Measurements from ENCODE around the gene NOL4L. TPM values are rescaled to one million over a fixed set of nuclear protein-coding genes. Genes with fewer than 3 reads are reported as not detected.

Gene NOL4L
- polyA plus RNA-seq, 3 donors = 54.3 to 63.2 (median 61.8) TPM

DNA sequence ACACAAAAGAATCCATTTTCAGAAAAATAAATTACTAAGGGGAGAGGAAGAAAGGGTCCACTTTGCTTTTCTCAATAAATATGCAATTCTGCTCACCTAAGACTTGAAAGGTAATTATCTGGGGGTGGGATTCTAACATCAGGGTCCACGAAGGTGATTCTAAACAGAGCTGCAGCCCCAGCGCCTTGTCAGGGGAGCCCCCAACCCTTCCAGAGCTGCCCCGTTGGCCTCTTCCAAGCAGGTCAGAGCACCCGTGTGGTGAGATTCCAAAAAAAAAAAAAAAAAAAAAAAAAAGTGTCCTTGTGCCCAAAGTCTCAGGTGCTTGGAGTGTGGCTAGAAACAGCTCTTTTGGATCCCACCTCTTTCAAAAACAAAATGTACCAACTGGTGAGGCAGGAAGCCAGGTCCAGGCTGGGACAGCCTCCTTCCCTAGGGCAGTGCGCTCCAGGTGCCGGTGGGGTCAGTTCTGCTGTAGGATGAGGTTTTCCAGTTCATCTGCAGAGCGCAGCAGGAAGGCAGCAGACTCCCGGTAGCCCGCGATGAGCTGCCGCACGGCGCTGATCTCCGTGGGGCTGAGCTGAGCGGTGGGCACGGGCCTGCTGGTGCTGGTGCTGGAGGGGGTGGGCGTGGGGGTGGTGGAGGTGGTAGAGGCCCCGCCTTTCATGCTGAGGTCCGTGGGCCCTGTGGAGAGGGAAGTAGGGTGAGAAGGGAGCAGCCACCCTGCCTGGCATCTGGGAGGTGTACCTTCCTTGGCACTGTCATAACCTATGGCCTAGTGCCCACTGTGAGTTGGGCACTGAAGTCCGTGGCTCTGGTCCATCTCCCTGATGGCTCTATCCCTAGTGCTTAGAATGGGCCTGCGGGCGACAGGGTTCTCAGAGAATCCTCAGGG, 137.8 kb downstream of the NOL4L start:
- no peak for DNase-seq

DNA sequence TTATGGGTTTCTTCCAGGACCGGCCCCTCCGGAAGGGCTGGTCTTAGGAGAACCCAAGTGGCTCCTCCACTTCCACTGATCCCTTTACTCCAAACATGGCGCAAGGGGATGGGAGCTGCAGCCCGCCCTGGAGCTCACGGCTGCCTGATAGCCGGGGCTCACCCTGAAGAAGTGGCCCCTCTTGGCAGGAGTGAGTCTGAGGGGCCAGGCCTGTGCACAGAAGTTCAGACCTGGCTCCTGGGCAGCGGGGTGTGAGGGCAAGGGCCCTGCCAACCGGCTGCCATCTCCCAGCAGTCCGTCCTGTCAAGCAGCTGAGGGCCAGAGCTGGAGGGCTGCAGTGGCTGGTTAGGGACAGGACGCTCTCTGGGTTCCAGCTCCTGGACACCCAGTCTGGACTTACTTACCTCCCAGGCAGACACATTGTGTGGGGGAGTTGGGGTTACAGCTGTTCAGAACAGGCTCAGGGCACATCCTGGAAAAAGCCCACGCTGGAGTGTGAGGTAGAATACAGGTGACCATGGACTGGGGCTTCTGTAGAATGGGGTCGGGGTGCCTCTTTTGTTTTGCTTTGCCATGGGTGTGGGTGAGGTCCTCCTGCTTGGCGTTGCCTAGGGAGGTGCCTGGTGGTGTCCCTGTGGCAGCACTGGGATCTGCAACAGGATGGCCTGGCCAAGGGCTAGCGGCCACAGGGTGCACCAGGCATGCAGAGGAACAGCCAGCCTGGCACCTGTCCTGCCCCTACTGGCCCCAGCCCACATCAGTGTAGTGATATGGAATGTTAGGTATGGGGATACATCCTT, 138.6 kb downstream of the NOL4L start:
- DNase-seq = no peak

DNA sequence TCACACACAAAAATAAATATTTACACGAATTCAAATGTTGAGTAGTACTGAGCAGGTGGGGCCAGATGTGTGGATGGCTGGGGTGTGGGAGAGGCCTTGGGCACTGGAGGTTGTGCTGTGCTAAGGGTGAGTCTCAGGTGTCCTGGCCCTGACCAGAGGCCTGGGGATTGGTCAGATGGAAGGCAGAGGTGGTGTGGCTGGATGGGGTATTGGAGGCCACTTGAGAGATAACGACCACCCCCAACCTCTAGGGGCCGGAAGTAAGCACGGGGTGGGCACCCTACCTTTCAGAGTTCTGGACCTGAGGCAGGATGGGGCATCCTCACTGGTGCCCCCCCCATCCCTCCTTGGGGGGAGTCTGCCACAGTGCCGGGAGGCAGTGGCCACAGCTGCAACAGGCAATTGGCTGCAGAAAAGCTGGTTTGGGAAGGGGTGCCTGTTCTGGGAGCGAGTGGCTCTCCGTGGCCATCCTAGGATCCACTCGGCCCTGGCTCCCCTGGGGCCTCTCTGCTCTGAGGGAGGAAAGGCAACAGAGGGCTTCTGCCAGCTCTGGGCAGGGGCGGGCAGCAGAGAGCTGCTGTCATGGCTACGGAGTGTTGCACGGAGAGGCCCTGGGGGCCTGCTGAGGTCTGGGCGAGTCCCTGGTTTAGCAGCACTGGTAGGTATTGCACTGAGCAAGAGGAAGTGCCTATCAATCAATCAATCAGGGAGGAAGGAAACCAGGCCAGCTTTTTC, 139.4 kb downstream of the NOL4L start:
- DNase-seq = no peak

DNA sequence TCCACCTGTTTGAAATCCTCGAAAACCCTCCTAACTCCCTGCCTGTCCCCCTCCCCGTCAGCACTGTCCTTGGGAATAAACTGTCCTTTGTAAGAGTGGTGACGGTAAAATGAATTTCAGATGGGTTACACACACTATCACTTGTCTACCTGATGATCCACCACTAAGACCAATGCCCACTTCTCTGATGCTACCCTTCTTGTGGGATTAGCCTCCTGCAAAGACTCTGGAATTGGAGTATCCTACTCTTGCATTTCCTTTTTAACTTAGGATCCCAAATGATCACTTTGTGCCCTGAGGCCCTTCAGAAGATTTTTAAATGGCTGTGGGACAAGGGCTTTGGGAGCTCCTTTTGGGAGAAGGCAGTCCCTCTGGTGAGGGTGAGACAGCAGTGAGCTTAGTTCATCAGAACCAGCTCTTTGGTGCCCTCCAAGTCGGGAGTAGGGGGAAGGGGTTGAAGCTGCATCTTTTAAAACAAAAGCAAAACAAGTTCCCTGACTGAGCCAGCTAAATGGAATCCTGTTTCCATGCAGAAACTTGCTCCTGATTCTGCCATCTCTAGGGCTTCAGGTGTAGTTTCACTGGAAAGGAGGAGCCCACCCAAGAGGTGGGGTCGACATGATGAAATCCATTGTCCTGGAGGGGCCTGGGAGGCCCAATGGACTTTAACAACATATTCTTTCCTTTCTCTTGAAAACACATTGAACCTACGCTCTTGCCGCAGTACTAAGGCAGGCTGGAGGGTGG, 140.5 kb downstream of the NOL4L start:
- DNase-seq = no peak

DNA sequence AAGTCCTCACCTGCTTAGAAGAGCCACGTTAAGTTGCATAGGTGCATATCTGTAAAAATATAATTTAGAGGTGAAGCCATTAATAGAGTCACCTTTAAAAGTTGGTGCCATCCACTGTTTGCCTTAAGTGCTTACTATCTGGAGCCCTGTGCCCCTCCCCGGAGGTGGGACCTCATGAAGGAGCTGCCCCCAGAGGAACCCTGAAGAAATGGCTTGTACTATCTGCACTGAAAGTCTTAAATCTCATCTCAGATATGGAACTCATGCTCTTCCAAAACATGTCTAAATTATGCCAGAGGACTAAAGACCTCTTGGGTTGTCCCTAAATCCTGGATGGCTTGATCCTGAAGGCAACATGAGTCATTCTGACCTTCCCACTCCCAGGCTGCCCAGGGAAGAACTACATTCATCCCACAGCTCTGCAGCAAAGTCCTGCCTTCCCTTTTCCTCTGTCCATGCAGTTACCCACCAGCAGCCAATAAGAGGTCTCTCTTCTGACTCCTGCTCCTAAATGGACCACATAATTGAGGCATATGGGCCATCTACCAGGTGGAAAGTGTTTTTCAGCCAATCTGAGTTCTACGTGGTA, 141.7 kb downstream of the NOL4L start:
- DNase-seq = no peak

DNA sequence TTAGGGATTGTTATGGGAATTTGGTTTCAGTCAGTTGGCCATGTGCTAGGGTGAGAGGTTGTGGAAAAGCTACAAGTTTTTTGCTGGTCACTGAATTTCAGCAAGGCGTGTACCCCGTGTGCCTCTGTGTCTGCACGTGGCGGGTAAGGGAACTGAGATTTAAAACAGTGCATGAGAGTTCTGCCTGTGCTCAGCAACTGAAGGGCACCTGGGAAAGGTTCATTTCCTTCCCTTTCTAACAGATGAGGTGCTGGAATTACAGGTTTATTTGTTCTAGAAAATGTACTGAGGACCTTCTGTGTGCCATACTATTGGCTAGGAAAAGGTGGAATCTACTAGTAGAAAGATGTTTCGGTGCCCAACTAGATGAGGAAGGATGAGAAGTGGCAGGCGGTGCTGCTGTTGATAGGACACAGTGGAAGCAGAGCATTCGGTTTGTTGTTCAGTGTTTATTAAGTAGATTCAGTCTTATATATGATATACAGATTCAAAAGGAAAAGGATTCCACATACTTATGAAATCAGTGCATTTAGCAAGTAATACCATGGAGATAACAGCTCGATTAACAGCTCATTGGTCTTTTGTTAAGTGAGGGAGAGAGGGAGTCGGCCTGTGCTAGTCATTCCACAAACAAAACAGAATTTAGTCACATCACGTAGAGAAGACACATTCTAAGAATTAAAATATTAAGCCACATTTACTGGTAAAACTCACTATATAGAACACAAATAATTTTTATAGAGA, 142.3 kb downstream of the NOL4L start:
- no peak for DNase-seq

DNA sequence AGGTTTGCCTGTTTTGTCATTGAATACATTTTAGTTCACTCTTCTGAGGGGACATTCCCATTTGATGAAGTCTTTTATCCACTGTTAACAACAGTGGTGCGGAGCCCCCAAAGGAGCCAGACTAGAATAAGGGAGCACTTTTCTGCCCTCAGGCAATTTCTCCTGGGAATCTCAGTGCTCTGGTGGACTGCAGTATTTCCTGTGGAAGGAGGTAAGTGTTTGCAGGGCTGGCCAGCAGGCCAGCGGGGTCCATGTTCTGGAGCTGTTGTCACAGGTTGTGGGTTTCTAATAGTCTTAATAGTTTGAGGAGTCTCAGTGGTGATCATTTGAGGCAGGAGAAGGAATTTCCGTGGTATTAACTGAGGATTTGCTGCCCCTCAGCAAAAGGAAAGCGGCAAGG, 143.5 kb downstream of the NOL4L start:
- no peak for DNase-seq

DNA sequence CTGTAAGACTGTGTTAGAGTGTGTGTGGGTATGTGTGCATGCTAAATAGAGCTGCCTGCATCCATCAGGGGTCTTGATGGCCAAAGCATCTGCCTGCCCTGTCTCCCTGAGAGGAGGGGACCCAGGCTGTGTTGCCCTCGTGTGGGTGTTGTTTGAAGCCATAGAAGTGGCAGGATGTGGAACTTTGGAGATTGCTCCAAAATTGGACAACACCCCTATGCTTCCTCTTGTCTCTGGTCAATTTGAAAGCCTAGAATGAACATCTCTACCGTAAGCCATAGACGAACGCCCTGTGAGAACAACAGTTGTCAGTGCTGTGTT, 144.4 kb downstream of the NOL4L start:
- no peak for DNase-seq

DNA sequence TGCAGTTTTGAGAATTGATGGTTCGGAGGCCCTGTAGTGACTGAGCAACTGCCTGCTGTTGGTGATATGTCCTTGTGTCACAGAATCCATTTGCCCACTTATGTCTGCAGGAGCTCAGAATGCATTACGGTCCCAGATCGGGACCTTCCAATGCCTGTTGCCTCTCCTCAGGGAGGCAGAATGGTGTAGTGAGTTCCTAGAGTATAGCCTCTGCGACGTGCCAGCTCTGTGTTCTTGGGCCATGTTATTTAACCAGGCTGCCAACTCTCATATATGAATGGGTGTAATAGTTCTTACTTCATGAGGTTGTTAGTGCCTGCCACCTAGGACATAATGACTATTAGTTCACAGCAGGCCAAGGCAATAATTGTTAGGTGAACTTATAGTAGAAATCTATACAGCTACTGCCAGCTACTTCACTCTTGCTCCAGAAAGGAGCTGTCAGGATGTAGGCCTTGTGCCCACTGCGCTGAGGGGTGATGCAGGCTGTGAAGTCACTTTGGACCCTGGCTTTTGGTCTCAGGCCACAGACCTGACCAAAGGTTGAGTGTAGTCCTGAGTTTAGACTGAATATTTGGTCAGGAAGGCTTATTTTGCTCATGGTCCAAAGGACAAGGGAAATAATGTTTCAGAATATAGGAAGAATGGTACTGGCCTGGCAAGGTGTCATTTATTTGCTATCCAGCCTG, 144.9 kb downstream of the NOL4L start:
- no peak for DNase-seq

DNA sequence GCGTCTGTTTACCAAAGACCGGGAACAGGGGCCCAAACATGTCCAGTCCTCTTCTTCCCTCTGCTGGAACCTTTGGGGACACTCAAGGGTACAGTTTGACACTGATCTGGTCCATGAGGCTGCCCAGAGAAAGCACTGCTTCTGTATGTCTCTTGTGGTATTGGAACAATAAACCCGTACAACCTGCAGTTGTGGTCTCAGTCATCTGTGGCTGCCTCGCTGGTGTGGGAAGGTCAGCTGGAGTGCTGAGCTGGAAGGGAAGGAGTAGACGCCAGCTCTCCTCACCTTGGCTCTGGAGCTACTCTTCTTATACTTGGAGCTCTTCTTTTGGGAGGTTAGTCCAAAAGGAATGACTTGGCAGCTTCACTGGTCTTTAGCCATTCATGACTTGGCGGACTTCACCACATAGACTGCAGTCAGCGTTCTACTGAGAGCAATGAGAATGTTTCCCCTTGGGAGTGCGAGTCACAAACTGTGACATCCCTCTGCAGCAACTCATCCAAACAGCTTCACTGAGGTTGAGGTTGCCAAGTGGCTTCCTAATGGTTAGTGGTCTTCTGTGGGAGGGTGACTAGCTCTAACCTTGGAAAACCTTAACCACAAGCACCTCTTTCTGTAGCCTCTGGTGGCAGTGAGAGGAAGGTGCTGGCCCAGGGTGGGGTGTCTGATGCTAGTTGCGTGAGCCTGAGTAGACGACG, 145.9 kb downstream of the NOL4L start:
- DNase-seq = no peak

DNA sequence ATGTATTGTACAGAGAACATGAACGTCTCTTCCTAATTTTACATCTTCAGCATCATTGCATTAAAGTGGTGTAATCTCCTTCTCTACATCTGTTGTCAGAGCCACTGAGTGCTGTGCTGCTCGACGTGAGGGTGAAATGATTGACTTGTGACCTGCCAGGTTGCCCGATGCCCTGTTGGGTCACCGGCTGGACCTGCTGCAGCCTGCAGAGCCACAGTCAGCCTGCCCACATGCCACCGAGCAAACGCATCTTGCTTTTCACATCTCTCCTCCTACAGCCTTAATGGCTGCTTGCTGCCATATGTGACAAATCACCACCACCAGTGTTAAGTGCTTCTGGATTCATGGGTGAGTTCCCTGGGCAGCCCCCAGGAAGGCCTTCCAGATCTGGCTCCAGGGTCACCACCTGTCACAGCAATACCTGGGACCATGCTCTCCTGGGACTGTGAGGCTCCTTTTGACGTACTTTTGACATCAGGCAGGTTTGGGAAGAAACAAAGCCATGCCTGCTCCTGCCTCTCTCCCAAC, 146.7 kb downstream of the NOL4L start:
- DNase-seq = no peak

DNA sequence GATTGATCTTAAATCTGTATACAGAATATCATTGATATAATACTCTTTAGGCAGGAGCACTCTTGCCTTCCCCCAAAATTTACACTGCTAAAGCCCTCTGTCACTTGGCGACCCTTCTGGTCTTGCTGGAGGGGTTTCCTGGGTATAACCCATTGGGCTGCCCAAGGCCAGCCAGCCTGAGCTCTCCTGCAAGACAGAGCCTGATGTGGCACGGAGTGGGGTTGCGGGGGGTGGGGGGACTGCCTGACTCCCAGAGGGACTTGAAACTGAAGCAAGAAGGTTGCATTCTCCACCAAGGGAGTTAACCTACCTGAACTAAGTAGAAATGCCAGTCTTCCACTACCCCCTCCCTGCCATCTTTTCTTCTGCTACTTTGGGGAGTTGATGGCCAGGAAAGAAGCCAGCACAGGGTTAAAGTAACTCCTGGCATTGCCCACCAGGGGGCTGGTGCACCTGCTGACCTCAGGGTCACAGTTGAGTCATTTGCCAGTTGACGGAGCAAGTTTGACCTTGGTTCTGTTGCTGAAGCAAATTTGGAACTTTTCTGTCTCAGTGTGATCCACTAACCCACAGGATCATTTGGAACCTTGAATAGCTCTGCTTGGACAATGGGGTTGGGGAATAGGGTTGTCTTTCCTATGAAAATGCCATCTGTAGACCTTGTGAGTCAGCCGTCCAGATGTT, 147.6 kb downstream of the NOL4L start:
- no peak for DNase-seq

DNA sequence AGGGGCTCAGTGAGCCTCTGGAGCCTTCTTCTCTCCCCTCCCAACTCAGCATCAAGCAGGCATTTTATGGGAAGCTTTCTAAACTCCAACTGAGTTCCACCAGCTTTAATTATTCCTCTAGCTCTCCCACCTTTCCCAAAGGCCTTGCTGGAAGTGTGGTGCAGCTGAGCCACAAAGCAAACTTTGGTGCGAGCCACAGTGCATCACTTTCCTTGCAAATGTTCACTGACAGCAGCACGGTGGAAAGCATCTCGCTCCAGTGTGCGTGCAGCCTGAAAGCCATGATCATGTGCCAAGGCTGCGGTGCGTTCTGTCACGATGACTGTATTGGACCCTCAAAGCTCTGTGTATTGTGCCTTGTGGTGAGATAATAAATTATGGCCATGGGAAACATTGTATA, 148.2 kb downstream of the NOL4L start:
- DNase-seq = no peak

DNA sequence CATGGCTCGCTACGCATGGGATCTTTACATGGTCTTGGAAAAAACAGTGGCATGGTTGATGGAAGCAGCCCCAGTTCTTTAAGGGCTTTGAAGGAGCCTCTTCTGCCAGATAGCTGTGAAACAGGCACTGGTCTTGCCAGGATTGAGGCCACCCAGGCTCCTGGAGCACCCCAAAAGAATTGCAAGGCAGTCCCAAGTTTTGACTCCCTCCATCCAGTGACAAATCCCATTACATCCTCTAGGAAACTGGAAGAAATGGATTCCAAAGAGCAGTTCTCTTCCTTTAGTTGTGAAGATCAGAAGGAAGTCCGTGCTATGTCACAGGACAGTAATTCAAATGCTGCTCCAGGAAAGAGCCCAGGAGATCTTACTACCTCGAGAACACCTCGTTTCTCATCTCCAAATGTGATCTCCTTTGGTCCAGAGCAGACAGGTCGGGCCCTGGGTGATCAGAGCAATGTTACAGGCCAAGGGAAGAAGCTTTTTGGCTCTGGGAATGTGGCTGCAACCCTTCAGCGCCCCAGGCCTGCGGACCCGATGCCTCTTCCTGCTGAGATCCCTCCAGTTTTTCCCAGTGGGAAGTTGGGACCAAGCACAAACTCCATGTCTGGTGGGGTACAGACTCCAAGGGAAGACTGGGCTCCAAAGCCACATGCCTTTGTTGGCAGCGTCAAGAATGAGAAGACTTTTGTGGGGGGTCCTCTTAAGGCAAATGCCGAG, 148.8 kb downstream of the NOL4L start:
- DNase-seq = no peak

DNA sequence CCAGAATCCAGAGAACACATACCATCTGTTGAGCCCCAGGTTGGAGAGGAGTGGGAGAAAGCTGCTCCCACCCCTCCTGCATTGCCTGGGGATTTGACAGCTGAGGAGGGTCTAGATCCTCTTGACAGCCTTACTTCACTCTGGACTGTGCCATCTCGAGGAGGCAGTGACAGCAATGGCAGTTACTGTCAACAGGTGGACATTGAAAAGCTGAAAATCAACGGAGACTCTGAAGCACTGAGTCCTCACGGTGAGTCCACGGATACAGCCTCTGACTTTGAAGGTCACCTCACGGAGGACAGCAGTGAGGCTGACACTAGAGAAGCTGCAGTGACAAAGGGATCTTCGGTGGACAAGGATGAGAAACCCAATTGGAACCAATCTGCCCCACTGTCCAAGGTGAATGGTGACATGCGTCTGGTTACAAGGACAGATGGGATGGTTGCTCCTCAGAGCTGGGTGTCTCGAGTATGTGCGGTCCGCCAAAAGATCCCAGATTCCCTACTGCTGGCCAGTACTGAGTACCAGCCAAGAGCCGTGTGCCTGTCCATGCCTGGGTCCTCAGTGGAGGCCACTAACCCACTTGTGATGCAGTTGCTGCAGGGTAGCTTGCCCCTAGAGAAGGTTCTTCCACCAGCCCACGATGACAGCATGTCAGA, 149.6 kb downstream of the NOL4L start:
- DNase-seq = no peak

DNA sequence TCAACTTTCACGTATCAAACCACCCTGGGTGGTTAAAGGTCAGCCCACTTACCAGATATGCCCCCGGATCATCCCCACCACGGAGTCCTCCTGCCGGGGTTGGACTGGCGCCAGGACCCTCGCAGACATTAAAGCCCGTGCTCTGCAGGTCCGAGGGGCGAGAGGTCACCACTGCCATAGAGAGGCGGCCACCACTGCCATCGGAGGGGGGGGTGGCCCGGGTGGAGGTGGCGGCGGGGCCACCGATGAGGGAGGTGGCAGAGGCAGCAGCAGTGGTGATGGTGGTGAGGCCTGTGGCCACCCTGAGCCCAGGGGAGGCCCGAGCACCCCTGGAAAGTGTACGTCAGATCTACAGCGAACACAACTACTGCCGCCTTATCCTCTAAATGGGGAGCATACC, 150.7 kb downstream of the NOL4L start:
- no peak for DNase-seq

DNA sequence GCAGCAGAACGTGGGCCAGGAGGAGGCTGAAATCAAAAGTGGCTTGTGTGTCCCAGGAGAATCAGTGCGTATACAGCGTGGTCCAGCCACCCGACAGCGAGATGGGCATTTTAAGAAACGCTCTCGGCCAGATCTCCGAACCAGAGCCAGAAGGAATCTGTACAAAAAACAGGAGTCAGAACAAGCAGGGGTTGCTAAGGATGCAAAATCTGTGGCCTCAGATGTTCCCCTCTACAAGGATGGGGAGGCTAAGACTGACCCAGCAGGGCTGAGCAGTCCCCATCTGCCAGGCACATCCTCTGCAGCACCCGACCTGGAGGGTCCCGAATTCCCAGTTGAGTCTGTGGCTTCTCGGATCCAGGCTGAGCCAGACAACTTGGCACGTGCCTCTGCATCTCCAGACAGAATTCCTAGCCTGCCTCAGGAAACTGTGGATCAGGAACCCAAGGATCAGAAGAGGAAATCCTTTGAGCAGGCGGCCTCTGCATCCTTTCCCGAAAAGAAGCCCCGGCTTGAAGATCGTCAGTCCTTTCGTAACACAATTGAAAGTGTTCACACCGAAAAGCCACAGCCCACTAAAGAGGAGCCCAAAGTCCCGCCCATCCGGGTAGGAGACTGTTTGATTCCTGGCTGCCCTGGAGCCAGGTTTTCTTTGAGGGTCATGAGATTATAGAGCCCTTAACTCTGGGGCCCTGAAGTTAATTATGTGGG, 151.7 kb downstream of the NOL4L start:
- DNase-seq = no peak

Measured in renal pelvis (tissue), 4 donors.